ENCODE data around the gene CRIP3.

DNA sequence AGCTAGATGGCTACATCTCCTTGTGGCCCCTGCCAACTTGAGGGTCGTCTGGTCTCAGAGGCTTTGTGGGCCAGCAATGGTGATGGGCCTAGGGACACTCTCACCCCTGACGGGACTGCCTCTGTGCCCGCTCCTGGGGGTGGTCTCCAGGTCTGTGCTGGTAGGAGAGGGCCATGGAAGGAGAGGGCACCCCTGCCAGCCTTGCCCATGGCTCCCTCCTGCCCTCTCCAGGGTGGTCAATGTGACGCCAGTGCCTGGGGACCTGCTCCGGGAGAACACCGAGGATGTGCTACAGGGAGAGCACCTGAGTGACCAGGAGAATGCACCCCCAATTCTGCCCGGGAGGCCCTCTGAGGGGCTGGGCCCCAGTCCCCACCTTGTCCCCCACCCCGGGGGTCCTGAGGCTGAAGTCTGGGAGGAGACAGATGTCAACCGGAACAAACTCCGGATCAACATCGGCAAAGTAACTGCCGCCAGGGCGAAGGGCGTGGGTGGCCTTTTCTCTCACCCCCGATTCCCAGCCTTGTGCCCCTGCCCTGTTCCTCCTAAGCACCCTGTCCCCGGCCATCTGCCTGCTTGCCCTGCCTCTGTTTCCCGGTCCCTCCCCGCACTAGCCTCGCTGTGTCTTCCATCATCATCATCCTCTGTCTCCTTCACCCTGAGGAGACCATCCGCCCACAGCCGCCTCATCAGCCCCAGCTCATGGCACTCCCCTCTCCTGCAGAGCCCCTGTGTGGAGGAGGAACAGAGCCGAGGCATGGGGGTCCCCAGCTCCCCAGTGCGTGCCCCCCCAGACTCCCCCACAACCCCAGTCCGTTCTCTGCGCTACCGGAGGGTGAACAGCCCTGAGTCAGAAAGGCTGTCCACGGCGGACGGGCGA is 49.6 kb downstream of the CRIP3 start:
- TF ChIP-seq TAF1 (IDR thresholded peaks at IDR 0.05; ENCODE audit: borderline replicate concordance, insufficient read depth, low read length): no peak
- TF ChIP-seq POLR2AphosphoS5 (IDR thresholded peaks at IDR 0.05; ENCODE audit: low read depth, low read length): no peak
- TF ChIP-seq REST (IDR thresholded peaks at IDR 0.05; ENCODE audit: insufficient read depth in 1 of 2, low read depth in 2 of 2, low read length in 2 of 2): no peak
